Measurements from ENCODE around the gene NACC2. TPM values are rescaled to one million over a fixed set of nuclear protein-coding genes. Genes with fewer than 3 reads are reported as not detected.

Gene NACC2
- total RNA-seq, 1 donor from 2014 or later = 8.1 TPM

- no peaks in the 10 kb centered on the region for H3K36me3 Mint-ChIP-seq (ENCODE audit: low read depth)
- no peaks in the 10 kb centered on the region for H3K9me3 Mint-ChIP-seq
- no peak for DNase-seq (ENCODE audit: low read depth, low spot score)
- no peak overlapping the region for H3K4me3 Mint-ChIP-seq
- no peaks in the 10 kb centered on the region for H3K27me3 Mint-ChIP-seq (ENCODE audit: low read depth)
- H3K27ac Mint-ChIP-seq (ENCODE audit: unreplicated experiment) = no peak overlapping the region
- H3K4me1 Mint-ChIP-seq = peaks cover 16% of the 10 kb centered on the region
- TF ChIP-seq, protein P1, sequence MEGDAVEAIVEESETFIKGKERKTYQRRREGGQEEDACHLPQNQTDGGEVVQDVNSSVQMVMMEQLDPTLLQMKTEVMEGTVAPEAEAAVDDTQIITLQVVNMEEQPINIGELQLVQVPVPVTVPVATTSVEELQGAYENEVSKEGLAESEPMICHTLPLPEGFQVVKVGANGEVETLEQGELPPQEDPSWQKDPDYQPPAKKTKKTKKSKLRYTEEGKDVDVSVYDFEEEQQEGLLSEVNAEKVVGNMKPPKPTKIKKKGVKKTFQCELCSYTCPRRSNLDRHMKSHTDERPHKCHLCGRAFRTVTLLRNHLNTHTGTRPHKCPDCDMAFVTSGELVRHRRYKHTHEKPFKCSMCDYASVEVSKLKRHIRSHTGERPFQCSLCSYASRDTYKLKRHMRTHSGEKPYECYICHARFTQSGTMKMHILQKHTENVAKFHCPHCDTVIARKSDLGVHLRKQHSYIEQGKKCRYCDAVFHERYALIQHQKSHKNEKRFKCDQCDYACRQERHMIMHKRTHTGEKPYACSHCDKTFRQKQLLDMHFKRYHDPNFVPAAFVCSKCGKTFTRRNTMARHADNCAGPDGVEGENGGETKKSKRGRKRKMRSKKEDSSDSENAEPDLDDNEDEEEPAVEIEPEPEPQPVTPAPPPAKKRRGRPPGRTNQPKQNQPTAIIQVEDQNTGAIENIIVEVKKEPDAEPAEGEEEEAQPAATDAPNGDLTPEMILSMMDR (conservative IDR thresholded peaks at IDR 0.05) = no peak
Observed at GRCh38 chr9:136059321-136059791, 35.7 kb downstream of the NACC2 start.

DNA sequence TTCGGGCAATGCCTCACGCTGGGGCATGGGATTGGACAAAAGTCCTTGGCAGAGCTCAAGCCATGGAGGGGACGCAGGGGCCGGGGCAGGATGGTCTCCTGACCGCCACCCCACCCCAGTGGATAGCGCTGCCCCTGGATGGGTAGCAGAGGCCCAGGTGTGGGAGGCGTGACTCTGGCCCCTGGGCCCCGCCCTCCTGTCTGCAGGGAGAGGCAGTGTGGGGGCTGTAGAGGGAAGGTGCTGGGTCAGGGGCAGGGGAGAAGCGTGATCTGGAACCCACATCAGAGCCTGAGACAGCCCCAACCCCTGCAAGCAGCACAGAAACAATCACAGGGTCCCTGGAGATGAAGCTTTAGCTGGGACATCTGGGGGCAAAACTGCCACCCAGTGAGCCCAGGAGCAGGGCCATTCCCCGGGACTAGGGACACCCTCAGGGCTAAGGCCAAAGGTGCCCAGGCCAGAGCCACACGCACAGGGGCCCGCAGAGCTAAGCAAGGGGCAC lies 36.2 kb downstream of the NACC2 start:
- Mint-ChIP-seq H3K27ac (ENCODE audit: unreplicated experiment) (no peak overlapping the region), H3K9me3 (no peaks in the 10 kb centered on the region), H3K36me3 (ENCODE audit: low read depth) (no peaks in the 10 kb centered on the region), H3K4me3 (no peak overlapping the region), H3K4me1 (peaks cover 16% of the 10 kb centered on the region), H3K27me3 (ENCODE audit: low read depth) (no peaks in the 10 kb centered on the region)
- TF ChIP-seq, protein P1 (conservative IDR thresholded peaks at IDR 0.05) = no peak
- no peak for DNase-seq (ENCODE audit: low read depth, low spot score)

- no peak for DNase-seq (ENCODE audit: low read depth, low spot score)
- H3K4me3 Mint-ChIP-seq = no peak overlapping the region
- no peaks in the 10 kb centered on the region for H3K9me3 Mint-ChIP-seq
- TF ChIP-seq, protein P1 (conservative IDR thresholded peaks at IDR 0.05) = no peak
- no peaks in the 10 kb centered on the region for H3K27me3 Mint-ChIP-seq (ENCODE audit: low read depth)
- H3K4me1 Mint-ChIP-seq = peaks cover 20% of the 10 kb centered on the region
- no peak overlapping the region for H3K27ac Mint-ChIP-seq (ENCODE audit: unreplicated experiment)
- H3K36me3 Mint-ChIP-seq (ENCODE audit: low read depth) = no peaks in the 10 kb centered on the region
Observed at GRCh38 chr9:136058084-136058483, 37.0 kb downstream of the NACC2 start.

DNA sequence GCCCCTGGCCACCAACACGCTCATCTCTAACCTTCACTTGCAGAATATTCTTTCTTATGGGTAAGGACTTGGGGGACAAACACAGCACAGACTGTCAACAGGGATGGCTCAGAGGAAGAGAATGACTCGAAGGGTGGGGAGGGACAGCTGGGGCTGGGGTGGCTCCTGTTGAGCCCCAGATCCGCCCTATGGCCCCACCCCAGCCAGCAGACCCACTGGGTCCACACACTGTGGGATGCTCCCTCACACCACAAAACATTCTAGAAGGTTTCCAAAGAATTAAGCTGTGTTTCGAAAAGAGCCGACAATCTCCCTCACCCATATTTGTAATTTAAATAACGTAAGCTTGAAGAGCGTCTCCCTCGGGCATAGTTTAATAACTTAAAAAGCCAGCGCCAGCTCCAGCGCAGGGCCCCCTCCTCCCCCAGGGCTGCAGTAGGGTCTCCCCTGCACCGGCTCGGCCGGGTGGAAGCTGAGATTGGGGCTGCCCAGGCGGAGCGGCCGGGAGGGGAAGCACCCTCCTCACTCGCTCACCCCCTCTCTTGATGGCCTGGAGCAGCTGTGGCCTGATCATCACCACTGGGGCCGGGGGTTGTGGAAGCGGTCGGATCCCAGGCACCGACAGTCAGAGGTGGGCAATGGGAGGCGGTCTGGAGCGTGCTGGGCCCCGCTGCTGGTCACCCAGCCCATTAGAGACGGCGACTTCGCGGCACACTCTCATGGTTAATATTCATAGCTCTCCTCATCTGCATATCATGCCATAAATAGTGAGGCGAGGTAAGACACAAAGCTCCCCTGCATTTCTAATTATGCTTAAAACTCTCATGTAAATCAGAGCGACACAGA lies 37.6 kb downstream of the NACC2 start:
- Mint-ChIP-seq H3K9me3 (no peaks in the 10 kb centered on the region), H3K27me3 (ENCODE audit: low read depth) (no peaks in the 10 kb centered on the region), H3K36me3 (ENCODE audit: low read depth) (no peaks in the 10 kb centered on the region), H3K4me1 (peaks cover 21% of the 10 kb centered on the region), H3K27ac (ENCODE audit: unreplicated experiment) (peak overlapping the region; percentile 67), H3K4me3 (peak overlapping the region; percentile 45)
- DNase-seq (ENCODE audit: low read depth, low spot score) = no peak
- TF ChIP-seq, protein P1 (conservative IDR thresholded peaks at IDR 0.05) = no peak

DNA sequence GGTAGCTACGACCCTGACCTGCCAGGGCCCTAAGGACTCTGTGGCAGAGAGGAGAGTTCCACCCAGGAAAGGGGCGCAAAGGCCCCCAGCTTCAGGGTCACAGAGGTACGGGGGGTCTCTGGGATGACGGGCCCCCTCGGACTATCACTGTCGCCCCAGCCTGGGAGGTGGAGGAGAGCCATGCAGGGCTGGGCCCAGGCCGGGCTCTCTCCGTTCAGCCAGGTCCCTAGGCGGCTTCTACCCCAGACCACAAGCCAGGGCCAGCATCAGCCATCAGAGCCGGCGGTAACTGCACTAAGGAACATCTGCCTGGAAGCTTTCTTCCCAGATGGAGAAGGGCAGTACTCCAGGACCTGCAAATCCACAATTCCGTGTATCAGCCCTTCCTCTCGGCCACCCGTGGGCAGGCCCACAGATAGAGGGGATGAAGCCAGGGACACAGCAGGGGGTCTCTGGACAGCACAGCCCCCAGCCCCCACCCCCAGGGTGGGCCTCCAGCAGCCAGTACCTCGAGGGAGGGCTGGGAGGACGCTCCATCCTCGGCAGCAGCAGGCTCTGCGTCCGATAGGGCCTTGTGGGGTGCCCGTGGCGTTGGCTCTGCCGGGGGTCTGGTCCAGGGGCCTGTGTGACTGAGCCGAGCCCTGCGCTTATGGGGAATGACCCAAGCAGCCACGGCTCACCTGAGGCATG lies 38.4 kb downstream of the NACC2 start:
- Mint-ChIP-seq H3K36me3 (ENCODE audit: low read depth) (no peaks in the 10 kb centered on the region), H3K4me3 (no peak overlapping the region), H3K4me1 (peaks cover 26% of the 10 kb centered on the region), H3K27ac (ENCODE audit: unreplicated experiment) (no peak overlapping the region), H3K27me3 (ENCODE audit: low read depth) (no peaks in the 10 kb centered on the region), H3K9me3 (no peaks in the 10 kb centered on the region)
- TF ChIP-seq, protein P1 (conservative IDR thresholded peaks at IDR 0.05) = no peak
- no peak for DNase-seq (ENCODE audit: low read depth, low spot score)

Data from neural crest cell (in vitro differentiated cells).